Superior temporal gyrus (tissue), 1 donor: ENCODE results near the gene RPL14.
"Not testable (repeated sequence)": the region's sequence is repeated elsewhere in the genome, so short reads cannot be mapped to it uniquely, and the experiment has no call there.

Experiments used
- DNase-seq: peaks from one replicate; pipeline ENCODE4 v3.0.0-alpha.2; 2016; ENCODE audit errors: extremely low spot score

RPL14 gene

DNA sequence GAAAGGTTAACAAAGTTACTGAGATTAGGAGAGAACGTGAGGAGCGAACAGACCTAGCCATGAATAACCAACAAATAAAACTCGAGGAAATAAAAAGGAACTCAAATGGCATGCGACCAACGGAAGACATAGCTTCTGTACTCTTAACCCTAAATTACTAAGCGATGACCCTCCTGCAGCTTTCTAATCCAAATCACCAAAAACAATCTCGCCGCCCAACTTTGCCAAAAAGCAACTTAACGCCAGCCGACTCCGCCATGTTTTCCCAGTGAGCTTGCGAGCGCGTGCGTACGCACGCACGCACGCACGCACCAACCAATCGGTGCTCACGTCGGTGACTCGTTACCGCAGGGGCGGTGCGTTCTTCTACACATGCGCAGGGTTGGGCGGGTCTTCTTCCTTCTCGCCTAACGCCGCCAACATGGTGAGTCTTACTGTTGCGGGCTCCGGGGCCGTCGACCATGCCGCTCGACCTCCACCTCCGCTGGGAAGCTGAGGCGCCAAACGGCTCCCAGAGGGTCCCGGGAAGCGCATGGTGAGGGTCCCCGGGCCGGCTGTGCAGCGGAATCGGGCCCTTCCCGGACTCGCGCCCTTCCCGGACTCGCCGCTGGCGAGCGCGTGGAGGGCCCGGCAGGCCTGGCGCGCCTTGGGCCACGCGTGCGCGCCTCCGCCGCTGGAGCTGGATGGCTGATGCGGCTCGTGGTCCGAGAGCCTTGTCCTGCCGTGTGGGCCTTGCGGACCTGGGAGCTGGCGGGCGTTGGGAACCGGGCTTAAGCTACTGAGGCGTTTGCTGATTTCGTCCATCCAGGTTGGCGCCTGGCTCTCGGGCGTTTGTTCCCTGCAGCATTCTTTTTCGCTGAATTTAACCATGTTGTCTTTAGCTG lies at the start of gene RPL14:
Gene RPL14 (plus strand): TSS at position 400 of the 884 bp plus-strand sequence. CDS start 133 bp downstream, at position 533.
- peak; percentile 98 for DNase-seq

GRCh38 chr3:40407611-40408010 lies 49.5 kb upstream of the RPL14 start:
- no peak for DNase-seq

- no peak for DNase-seq
Observed at GRCh38 chr3:40414270-40414669, 42.9 kb upstream of the RPL14 start.

- DNase-seq, result no peak
Observed at GRCh38 chr3:40417845-40418543, 39.1 kb upstream of the RPL14 start.

DNA sequence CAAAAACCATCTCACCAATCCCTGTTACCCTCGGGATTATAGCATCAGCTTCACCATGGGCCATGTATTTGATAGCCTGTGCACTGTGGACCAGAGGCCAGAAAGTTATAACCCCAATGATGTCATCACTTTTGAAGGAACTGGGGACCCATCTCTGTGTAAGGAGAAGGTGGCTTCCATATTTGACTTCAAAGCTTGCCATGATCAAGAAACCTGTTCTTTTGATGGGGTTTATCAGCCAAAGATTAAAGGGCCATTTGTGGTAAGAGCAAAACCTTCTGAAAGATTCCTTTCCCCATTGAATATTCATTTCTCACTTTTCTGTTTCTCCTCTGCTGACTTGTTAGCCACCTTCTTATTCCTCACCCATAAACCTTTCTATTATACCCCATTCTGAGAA lies 34.3 kb upstream of the RPL14 start:
- DNase-seq, result no peak

- no peak for DNase-seq
Observed at GRCh38 chr3:40427045-40427669, 30.0 kb upstream of the RPL14 start.

DNA sequence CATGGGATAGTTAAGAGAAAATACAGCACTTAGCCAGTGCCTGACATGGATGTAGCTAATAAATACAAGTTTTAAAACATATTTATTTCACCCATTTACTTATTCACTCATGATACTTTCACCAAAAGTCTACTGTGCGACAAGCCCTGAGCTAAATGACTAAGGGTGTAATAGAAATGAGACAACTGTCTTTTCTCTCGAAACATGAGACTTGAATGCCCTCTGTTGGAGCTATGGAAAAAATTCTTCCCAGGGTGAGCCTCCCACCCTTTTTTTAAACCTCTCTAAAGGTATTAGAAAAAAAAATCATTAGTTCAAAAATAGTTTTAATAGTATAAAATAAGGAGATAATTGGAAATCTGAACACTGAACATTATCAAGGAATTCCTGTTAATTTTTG lies 24.3 kb upstream of the RPL14 start:
- no peak for DNase-seq

DNA sequence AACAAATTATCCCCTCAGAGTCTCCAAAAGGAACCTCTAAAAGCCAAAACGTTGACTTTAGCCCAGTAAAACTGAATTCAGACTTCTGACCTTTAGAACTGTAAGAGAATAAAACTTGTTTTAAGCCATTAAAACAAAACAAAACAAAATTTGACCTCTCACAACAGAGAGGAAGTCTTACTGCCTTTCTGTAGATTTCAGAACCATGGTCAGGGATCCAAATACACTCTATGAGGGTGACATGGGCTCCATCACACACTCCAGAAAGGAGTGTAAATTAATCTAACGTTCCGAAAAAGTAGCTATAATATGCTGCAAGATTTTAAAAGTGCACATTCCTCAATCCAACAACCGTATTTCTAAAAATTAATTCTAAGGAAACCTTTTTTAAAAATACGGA lies 19.2 kb upstream of the RPL14 start:
- DNase-seq, result no peak

GRCh38 chr3:40445062-40445461 lies 12.1 kb upstream of the RPL14 start:
- DNase-seq, result no peak

GRCh38 chr3:40445880-40446279 lies 11.3 kb upstream of the RPL14 start:
- DNase-seq, result no peak

- peak; percentile 63 for DNase-seq
Observed at GRCh38 chr3:40450438-40450837, 6.7 kb upstream of the RPL14 start.

DNA sequence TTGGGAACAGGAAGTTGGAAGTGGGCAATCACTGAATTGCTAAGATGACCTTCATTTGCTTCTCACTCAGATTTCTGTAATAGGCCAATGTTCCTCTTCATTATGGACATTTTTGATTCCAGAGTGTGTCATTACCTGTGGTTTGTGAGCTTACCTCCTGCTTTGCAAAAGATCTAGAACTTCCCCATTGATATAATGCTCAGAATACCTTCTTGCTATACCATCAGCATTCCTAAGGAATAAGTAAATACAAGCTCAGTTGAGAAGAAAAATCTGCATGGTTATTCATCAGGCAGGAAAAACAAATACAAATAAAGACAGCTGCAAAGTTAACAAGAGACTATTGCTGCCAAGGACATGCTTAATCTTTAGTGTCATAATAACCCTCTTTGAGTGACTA lies 5.6 kb upstream of the RPL14 start:
- no peak for DNase-seq

- no peak for DNase-seq
Observed at GRCh38 chr3:40452057-40452456, 5.1 kb upstream of the RPL14 start.

GRCh38 chr3:40452562-40452875 lies 4.6 kb upstream of the RPL14 start:
- DNase-seq, result no peak

- DNase-seq, result peak; percentile 99
Observed at GRCh38 chr3:40452876-40453730, 4.0 kb upstream of the RPL14 start.

DNA sequence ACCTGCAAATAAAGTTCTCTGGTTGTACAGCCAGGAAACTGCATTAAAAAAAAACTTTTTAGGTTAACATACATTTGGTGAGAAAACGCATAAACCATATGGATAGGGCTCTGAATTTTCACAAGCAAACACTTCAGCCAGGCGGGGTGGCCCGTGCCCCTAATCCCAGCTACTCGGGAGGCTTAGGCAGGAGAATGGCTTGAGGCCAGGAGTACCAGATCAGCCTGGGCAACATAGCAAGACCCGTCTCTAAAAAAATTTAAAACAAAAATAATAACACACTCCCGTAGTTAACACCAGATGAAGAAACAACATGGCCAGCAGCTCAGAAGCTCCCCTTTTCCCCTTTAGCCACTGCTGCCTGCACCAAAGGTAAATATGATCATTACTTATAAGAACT lies 3.2 kb upstream of the RPL14 start:
- DNase-seq, result no peak

GRCh38 chr3:40455328-40455727 lies 1.8 kb upstream of the RPL14 start:
- no peak for DNase-seq

GRCh38 chr3:40456279-40456939 lies 730 bp upstream of the RPL14 start:
- no peak for DNase-seq

GRCh38 chr3:40458473-40458872 lies 1.3 kb downstream of the RPL14 start:
- no peak for DNase-seq

DNA sequence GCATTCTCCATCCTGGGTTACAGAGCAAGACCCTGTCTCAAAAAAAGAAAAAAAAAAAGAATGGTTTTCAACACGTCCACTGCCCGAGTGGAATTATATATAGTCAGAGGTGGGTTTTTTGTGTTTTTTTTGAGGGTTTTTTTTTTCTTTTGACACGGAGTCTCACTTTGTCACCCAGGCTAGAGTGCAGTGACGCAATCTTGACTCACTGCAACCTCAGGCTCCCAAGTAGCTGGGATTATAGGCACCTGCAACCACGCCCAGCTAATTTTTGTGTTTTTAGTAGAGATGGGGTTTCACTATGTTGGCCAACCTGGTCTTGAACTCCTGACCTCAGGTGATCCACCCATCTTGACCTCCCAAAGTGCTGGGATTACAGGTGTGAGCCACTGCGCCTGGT lies 3.3 kb downstream of the RPL14 start:
- not testable (repeated sequence) for DNase-seq

- DNase-seq, result no peak
Observed at GRCh38 chr3:40461161-40461560, 4.0 kb downstream of the RPL14 start.
